SIG-M5 (cell line): ENCODE data around the gene SIGLEC9.

Source experiments
- DNase-seq: peaks from one replicate; lab custom pipeline; 2025; lab: John Stamatoyannopoulos, UW

Gene SIGLEC9

DNA sequence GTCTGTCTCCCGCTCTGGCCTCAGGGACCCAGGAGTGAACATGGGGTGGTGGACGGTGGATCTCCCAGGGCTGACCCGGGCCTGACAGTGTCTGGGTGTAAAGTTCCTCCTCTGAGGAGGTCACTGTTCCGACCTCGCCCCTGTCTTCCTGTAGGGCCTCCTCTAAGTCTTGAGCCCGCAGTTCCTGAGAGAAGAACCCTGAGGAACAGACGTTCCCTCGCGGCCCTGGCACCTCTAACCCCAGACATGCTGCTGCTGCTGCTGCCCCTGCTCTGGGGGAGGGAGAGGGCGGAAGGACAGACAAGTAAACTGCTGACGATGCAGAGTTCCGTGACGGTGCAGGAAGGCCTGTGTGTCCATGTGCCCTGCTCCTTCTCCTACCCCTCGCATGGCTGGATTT is at the start of gene SIGLEC9:
Gene SIGLEC9 (plus strand): TSS at position 178 of the 400 bp plus-strand sequence. CDS start 69 bp downstream, at position 247.
- no peak for DNase-seq

DNA sequence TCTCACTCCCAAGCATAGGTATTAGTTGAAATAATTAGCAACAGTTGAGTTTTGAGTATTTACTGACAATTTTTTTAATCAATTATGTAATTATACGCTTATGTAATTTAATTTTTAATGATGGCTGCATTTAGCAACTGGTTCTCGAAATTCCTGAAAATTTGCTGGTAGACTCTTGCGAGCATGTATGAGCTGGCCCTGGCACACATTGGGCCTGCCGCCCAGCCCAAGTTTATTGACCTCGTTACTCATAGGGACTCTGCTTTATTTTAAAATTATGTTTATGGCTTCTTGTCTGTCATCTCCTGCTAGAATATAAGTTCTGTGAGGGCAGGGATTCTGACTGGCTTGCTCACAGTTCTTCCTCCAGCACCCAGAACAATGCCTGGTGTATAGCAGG is 48.7 kb upstream of the SIGLEC9 start:
- DNase-seq = no peak

DNA sequence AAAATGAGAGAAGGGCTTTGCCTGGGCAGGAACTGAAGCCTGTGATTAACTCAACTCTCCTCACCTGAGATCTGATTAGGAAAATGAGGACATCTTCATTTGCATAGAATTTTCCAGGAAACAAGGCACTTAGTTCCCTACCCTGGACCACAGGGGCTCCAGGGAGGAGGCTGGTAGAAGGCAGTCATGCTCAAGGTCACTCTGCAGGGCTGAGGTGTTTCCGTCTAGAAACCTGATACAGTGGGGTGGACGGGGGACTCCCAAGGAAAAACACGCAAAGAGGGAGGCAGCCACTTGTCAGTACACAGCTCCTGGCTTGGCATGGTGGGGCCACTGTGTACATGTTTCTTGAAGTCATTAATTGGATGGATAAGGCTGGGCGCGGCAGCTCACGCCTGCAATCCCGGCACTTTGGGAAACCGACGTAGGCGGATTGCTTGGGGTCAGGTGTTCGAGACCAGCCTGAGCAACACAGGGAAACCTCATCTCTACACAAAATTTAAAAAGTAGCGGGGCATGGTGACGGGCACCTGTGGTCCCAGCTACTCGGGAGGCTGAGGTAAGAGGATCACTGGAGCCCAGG is 48.0 kb upstream of the SIGLEC9 start:
- DNase-seq = no peak

DNA sequence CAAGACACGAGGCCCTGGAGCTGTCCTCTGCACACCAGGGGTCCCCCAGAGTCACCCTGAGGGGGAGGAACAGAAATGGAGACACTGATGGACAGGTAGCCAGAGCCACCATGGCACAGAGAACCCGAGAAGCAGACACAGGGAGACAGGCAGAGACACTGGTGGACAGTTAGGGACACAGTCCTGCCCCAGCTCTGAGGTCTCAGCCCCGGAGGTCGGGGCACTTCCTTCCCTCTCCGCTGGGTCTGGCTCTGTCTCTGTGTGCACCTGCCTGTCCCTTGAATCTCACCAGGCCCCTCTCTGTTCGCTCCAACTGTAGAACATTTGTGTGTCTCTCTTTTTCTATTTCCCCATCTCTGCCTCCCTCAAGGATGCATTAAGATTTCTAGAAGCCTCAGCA is 46.6 kb upstream of the SIGLEC9 start:
- no peak for DNase-seq

DNA sequence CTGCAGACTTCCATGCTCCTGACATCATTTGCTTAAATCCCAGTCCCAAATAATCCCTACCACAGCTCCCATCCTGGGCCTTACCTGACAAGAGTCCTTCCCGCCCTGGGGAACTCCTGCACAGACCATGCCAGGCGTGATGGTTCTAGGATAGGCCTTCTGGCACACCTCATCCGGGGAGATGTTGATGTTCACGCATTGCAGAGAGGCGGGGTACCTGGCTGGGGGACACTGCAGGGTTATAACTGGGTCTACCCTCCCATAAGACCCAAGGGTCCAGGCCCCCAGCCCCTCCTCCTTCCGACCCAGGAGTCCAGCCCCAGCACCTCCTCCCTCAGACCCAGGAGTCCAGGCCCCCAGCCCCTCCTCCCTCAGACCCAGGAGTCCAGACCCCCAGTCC is 46.0 kb upstream of the SIGLEC9 start:
- no peak for DNase-seq

DNA sequence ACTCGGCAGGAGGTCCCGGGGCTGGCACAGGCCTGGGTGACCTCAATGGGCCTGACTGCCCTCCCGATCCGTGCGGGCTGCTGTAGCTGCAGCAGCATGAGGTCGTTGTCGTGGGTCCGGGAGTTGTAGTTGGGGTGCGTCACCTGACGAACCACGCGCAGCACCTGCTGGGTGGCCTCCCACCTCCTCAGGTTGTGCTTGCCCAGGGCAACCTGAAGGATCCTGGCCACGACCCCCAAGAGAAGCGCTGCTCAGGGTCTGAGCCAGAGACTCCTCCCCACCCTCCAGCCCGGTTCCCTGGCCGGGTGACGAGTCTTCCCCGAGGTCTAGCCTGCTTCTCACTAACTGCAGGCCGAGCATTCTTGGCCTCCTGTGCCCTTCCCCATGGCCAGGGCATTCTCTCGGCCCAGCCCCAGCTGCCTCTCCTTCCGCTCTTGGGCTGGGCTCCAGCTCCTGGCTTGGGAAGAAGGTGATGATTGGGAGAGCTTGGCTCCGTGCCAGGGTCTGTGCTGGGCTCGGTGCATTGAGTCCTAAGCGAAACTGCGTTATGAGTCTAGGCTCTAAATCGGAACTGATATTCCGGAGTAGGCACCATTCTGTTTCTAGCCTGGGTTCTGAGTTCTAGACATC is 45.1 kb upstream of the SIGLEC9 start:
- no peak for DNase-seq

DNA sequence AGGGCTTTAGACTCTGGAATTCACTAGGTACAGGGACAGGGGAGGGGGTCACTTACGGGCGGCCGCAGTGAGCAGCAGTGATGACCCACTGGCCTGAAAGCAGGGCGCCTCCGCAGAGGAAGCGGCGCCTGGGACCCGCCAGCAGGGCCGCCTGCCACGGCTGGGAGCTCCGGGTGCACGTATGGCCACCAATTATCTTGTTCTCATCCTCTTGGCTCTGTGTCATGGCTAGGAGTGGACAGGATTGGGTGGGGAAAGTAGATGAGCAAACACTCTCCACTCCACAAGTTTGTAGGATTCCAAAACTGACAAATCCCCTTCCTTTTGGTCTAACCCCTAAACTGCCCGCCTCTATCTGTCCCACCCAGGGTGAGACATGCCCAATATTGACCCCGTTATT is 43.2 kb upstream of the SIGLEC9 start:
- no peak for DNase-seq

DNA sequence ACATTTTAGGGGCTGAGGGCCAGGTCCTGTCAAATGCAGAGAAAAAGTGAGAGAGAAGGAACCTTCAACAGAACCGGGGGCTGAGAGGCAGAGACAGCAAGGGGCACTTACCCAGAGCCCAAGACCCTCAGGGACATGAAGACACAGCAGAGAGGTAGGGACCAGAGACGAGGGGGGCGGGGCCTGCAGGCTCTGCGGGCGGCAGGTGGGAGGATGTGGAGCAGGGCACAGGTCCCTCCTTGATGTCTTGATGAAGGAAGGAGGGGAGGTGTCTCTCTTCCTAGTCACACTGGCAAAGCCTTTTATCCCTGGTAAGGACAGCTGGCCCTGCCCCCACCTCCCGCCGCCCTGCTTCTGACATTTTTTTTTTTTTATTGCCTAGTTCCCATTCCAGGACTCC is 42.1 kb upstream of the SIGLEC9 start, which contains the start of gene KLK14:
Gene KLK14 (minus strand): TSS at position 277 of the 400 bp plus-strand sequence. CDS start 273 bp downstream, at position 4.
- no peak for DNase-seq

DNA sequence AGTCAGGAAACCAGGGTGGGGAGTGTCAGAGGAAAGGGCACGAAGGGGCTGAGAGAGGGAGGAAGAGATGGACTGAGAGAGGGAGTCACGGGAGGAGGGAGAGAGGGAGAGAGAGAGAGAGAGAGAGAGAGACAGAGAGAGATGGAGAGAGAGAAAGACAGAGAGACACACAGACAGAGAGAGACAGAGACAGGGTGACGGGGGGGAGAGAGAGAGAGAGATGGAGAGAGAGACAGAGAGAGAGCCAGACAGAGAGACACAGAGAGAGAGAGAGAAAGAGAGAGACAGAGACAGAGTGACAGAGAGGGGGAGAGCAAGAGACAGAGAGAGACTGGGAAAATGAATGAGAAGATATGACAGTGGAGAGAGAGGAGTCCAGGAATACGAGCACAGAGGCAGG is 41.5 kb upstream of the SIGLEC9 start:
- DNase-seq = no peak

DNA sequence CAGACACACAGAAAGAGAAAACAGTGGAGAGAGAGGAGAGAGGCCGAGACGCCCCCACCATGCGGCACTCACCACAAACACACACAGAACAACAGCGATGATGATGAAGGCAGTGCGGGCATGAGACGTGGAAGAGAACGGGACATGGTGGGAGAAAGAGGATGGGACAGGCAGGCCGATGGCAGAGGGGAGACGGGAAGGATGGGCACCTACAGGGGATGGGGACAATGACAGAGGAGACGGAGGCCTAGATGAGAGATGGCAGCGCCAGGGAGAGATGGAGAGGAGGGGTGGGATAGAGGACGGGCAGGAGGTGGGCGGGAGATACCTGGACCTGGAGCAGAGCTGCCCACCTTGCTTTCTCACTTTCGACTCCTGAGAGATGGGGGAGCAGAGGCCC is 40.9 kb upstream of the SIGLEC9 start:
- DNase-seq = no peak

DNA sequence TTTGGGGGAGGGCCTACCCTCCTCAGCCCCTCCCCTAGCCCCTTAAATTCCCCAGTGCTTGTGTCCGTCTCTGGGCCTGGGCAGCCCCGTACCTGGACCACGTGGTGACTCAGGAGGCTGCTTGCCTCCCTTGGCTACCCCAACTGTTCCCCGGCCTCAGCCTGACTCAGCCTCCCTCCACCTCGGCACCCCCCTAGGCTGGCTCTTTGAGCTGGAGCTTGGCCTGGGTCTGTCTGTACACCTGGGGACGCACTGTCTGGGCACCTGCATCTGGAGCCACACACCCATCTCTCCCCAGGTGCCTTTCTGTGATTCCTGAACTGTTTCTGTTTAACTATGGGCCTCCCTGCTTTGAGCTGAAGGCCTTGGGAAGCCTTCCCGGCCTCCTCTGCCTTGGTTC is 40.2 kb upstream of the SIGLEC9 start:
- DNase-seq = no peak

DNA sequence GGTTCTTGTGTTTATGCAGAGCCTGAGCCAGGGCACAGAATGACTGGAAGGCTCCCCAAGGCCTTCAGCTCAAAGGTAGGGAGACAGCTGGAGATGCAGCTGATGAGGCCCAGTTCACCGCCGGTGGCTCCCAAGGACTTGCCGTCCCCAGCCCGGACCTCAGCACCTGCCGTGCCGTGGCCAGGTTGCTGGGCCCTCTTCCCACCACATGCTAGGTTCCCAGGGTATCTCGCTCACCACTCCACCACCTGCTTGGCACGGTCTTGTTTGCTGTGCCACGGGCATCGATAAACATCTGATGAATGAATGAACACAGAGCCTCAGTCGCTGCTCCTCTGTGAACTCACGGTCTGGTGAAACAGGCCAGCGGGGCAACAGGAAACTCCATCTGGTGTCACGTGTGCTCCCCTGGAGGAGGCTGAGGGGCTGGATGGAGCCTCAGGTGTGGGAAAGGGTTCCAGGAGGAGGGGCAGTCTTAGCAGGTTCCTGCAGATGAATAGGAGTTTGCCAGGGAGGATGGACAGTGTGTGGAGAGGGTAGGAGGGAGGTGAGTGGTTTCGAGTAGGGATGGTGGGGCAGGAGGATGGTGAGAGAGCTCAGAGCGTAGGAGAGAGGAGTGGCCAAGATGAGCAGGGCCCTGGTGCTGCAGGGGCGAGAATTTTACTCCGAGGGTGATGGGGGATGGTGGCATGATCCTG is 38.4 kb upstream of the SIGLEC9 start:
- no peak for DNase-seq

DNA sequence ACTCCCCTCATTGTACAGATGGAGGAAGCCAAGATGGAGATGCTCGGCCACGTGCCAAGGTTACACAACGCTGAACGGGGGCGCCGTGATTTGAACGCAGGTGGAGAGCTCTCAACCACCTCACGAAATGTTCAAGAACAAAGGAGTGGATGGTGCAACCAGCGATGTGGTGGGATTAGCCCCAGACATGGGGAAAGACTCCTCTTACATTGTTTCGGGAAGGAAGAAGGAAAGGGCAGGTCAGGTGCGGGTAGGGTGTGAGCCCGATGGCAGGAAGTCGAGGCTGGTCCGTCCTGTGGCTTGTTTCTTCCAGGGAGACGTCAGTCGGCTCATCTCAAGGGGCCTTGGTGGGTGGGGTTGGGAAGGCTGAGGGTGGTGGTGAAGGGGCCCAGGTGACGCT is 34.9 kb upstream of the SIGLEC9 start:
- no peak for DNase-seq

DNA sequence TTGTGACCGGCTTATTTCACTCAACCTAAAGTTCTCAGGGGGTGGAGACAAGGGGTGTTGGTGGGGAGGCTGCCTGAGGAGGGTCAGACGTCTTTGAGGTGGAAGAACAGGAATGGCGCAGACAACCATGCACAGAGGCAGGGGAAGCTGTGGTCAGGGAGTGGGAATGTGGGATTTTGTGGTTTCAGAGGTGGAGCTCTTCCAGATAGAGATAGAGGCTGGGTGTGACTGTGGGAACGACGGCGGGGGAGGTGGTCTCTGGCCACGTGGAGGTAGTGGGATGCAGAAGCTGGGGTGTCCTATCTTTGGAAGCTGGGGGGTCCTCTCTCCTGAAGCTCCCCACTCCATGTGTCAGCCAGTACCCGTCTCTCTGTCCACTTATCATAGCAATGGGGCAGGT is 34.2 kb upstream of the SIGLEC9 start:
- no peak for DNase-seq

DNA sequence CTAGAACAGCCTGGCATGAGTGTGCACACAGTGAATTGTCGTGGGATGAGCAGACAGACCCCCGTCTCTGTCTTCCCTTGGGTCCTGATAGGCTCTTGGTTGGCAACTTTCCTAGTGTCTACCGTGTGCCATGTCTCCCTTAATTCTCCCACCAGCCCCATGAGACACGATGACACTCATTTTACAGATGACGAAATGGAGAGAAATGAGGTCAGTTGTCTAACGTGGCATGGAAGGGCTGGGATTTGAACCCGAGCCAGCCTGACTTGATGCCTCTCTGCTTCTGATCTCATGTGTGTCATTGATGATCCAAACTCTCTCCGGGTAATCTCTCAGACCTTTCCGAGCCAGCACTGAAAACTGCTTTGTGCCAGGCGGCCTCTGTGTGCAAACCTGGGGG is 33.6 kb upstream of the SIGLEC9 start:
- no peak for DNase-seq

DNA sequence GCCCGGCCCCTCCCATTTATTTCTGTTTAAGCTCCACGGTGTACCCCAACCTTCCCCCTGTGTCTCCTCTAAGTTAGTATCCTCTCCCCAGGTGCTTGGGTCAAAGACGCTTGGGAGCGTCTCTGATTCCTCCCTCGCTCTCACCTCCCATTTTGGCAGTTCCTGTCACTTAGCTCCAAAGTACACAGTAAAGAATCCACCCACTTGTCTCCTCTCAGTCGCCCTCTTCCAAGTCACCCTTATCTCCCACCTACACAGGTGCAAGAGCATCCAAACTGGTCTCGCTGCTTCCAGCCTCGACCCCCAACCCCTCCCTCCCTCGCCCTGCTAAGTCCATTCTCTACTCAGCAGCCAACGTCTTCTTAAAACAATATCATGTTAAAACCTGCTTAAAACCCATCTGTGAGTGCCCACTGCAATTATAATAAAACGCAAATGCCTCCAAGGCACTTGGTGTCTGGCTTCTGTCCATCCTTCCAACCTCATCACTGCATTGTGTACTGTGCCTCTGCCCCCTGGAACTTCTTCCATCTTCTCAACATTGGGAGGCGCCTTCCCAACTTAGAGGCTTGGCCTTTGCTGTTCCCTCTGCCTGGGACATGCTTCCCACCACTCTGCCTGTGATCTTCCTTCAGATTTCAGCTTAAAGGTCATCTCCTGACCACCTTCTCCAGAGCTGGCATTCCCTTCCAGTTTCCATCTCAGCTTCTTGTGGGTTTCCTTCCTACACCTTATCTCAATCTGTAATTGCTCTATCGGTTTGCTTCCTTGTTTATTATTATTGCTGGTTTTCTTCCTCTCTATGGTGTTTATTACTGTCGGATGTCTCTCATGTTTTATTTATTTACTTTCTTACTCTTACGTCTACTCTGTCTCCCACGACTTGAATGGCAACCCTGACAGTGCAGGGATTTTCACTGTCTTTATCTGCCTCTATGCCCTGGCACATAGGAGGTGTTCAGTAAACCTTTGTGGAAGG is 32.5 kb upstream of the SIGLEC9 start:
- DNase-seq = no peak

DNA sequence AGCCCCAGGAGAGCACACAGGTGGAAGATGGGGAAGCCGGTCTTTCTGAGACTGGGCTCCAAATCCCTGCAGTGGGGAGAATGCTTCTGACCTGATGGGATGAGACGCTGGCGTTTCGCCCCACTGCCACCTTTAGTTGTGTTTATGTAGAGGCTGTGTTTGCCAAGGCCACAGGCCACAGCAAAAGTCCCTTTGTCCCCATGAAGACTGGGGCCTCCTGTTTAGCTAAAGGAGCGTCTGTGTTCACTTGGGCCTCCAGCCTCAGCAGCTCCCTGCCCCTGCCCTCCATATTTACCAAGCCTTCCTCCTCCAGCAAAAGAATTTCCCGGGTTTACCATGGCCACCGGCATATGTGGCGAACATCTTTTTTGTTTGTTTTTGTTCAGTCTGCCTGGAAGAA is 31.6 kb upstream of the SIGLEC9 start:
- no peak for DNase-seq

DNA sequence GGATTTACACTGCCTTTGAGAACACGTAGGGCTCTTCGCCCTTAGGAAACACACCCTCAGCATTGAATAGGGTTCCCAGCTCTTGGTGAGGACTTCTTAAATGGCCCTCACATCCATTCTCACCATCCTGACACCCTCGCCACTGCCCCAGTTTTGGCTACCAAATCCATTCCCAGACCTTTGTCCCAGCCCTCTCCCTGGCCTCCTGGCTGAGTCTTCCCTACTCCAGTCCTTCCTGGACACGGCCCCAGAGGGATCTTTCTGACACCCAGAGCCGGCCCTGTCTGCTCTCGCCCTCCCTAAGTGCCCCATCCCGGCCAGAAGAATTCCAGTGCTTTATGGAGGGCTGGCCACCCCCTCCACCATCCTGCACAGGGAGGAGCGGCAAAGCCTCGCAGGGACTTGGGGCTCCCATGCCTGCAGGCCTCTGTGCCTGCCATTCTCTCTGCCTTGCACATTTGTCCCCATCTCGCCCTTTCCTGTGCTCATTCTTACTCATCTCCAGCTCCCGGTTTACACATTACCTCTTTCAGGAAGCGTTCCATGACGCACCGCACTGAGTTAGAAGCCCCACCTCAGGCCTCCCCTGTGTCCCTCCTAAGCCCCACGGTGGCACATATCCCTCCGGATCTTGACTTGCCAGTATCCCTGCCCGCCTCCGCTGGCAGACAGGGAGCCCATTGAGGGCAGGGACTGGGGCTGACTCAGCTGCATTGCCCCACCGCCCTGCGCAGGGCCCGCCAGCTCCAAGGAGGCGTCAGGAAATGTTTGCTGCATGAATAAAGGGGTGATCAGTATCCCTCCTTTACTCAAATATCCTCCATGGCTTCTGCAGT is 31.0 kb upstream of the SIGLEC9 start:
- DNase-seq = no peak

DNA sequence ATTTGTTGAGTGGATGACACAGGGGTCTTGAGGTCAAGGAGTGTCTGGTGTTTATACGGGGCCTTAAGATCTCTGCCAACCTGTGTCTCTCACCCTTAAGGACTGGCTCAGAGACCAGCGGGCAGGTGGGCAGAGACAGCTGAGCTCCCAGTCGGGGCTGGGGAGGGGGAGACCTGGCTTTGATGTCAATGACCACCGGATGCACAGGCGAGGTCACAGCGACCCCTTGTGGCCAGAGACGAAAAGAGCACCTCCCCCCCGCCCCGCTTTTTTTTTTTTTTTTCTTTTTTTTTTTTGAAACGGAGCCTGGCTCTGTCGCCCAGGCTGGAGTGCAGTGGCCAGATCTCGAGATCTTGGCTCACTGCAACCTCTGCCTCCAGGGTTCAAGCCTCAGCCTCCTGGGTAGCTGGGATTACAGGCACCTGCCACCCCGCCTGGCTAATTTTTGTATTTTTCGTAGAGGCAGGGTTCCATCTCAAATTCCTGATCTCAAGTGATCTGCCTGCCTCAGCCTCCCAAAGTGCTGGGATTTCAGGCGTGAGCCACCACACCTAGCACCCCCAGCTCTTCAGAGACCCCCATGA is 29.9 kb upstream of the SIGLEC9 start:
- no peak for DNase-seq

DNA sequence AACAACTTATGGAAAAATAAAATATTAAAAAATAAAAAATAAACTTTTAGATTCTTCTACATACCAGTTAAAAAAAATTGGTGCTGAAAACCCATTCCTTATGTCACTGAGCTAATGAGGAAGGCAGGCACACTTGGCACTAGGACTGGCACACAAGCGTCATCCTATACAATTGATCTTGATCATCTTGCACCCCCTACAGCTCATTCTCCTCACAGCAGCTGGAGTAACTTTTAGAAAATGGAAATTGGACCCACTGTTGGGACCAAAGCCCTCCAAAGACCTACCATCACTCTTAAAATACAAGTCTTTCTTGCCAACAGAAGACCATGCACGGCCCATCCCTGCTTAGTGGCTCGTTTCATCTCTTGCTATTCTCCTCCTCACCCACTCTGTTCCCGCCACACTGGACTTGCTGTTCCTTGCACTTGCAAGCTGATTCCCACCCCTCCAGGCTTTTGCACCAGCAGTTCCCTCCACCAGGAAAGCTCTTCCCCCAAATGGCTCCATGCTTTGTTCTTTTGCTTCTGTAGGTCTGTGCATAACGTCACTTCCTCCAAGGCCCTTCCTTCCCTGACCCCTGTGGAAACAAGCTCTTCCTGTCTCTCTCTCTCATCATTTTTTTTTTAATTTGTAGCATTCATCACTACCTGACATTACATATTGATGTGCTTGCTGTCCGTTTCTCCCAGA is 28.1 kb upstream of the SIGLEC9 start:
- no peak for DNase-seq
